Activated CD4-positive, alpha-beta T cell treated with anti-CD3 and anti-CD28 coated beads, Interleukin-10, Interleukin-2, amounts not matched to agents 100 ng/mL and 50 ng/mL, durations not matched to agents 16 hours and 8 hours (primary cell): ENCODE data around the gene MEIS2.

Experiments used
- DNase-seq: peaks from one replicate; pipeline ENCODE4 v3.0.0-alpha.2; 2020

Gene MEIS2

GRCh38 chr15:36888011-36888992 lies 212.0 kb downstream of the MEIS2 start:
- no peak for DNase-seq

- no peak for DNase-seq
Measured at GRCh38 chr15:36887214-36887961, 213.0 kb downstream of the MEIS2 start.

- DNase-seq, result no peak
Measured at GRCh38 chr15:36886701-36887100, 213.6 kb downstream of the MEIS2 start.

GRCh38 chr15:36886191-36886590 lies 214.2 kb downstream of the MEIS2 start:
- no peak for DNase-seq

GRCh38 chr15:36885771-36886170 lies 214.6 kb downstream of the MEIS2 start:
- DNase-seq, result no peak

- no peak for DNase-seq
Measured at GRCh38 chr15:36884936-36885635, 215.3 kb downstream of the MEIS2 start.

- DNase-seq, result no peak
Measured at GRCh38 chr15:36884518-36884875, 215.9 kb downstream of the MEIS2 start.

- DNase-seq, result peak; percentile 81
Measured at GRCh38 chr15:36883713-36884517, 216.4 kb downstream of the MEIS2 start.

GRCh38 chr15:36882487-36883131 lies 217.7 kb downstream of the MEIS2 start:
- no peak for DNase-seq

- no peak for DNase-seq
Measured at GRCh38 chr15:36882056-36882455, 218.3 kb downstream of the MEIS2 start.

- no peak for DNase-seq
Measured at GRCh38 chr15:36881516-36881915, 218.8 kb downstream of the MEIS2 start.

- no peak for DNase-seq
Measured at GRCh38 chr15:36880913-36881460, 219.4 kb downstream of the MEIS2 start.

- no peak for DNase-seq
Measured at GRCh38 chr15:36880224-36880912, 220.0 kb downstream of the MEIS2 start.

- DNase-seq, result no peak
Measured at GRCh38 chr15:36879568-36880222, 220.7 kb downstream of the MEIS2 start.

GRCh38 chr15:36878684-36879262 lies 221.6 kb downstream of the MEIS2 start:
- DNase-seq, result no peak

- no peak for DNase-seq
Measured at GRCh38 chr15:36877796-36878683, 222.3 kb downstream of the MEIS2 start.

- no peak for DNase-seq
Measured at GRCh38 chr15:36877294-36877693, 223.1 kb downstream of the MEIS2 start.

- DNase-seq, result no peak
Measured at GRCh38 chr15:36875740-36876334, 224.5 kb downstream of the MEIS2 start.

- no peak for DNase-seq
Measured at GRCh38 chr15:36874930-36875329, 225.4 kb downstream of the MEIS2 start.
